HepG2 (cell line): Measurements from ENCODE around the gene ATOH7. TPM values are rescaled to one million over a fixed set of nuclear protein-coding genes. Genes with fewer than 3 reads are reported as not detected.

Experiments used
- ATAC-seq: fragments of 200-7000 bp; cut with Tn5 transposase; 3 replicates; pipeline ENCODE4 v1.9.1; 2020; ENCODE audit warnings: mild to moderate bottlenecking, moderate library complexity
- Bru-seq: library from RNA; stranded (reverse); fragments of 400-500 nt; gene quantifications from one replicate; lab custom pipeline; 2021; lab: Mats Ljungman, UMichigan
- BruChase-seq, 2 experiments: library from RNA; stranded (reverse); fragments of 400-500 nt; gene quantifications; one replicate each; lab custom pipeline; 2021; lab: Mats Ljungman, UMichigan
- BruUV-seq: library from RNA; stranded (reverse); fragments of 400-500 nt; replicated peaks from 2 replicates; lab custom pipeline; 2021; lab: Mats Ljungman, UMichigan
- CTCF ChIA-PET: fragments of 300-600 bp; formaldehyde crosslinking; extraction: SDS; loops from one replicate; lab custom pipeline; 2021; ENCODE audit warnings: low total read pairs, inconsistent platforms, low intra/inter-chr PET ratio; lab: Yijun Ruan, JAX
- POLR2A ChIA-PET: fragments of 350-600 bp; sonication (Branson Sonifier 250); formaldehyde crosslinking; loops from one replicate; lab custom pipeline; 2020; ENCODE audit warnings: antibody characterized with exemption, inconsistent platforms; lab: Yijun Ruan, JAX
- DNase-seq: peaks from one replicate; pipeline ENCODE4 v3.0.0-alpha.2; 2015; ENCODE audit warnings: low spot score
- FAIRE-seq: peaks from 3 replicates; lab custom pipeline; 2011; peaks lifted over from hg19 to GRCh38; lab: Jason Lieb, UNC
- H2AFZ ChIP-seq: one replicate; pipeline ENCODE4 v1.6.1; 2011; ENCODE audit warnings: low read length, inconsistent platforms
- H3K27ac ChIP-seq: fragments of 300-600 bp; 3 replicates; pipeline ENCODE4 v1.8.0; 2011; ENCODE audit warnings: mixed run types, mild to moderate bottlenecking, mixed read lengths, low read length, inconsistent platforms; ENCODE audit not compliant: insufficient read depth; ENCODE audit errors: extremely low read length
- H3K27me3 ChIP-seq, 2 experiments: fragments of 200-600 bp in 1 of 2; 2 replicates in 1 of 2; 3 replicates in 1 of 2; pipeline versions ENCODE4 v1.6.0 to v1.8.0; 2011; ENCODE audit warnings: low read length in 2 of 2, mild to moderate bottlenecking in 2 of 2, moderate library complexity in 2 of 2, inconsistent platforms in 1 of 2; ENCODE audit not compliant: insufficient read depth in 2 of 2, control insufficient read depth in 1 of 2
- H3K36me3 ChIP-seq, 2 experiments: fragments of 200-600 bp in 1 of 2; replicated peaks in 1 of 2; 2 replicates in 1 of 2; 3 replicates in 1 of 2; pipeline versions ENCODE4 v1.5.1 to v1.8.0; 2011; ENCODE audit warnings: low read length in 2 of 2, inconsistent platforms in 1 of 2; ENCODE audit not compliant: insufficient read depth in 2 of 2, control insufficient read depth in 1 of 2
- H3K4me1 ChIP-seq: 2 replicates; pipeline ENCODE4 v1.5.1; 2012; ENCODE audit warnings: low read length, inconsistent platforms; ENCODE audit not compliant: insufficient read depth
- H3K4me2 ChIP-seq: 2 replicates; pipeline ENCODE4 v1.6.0; 2011; ENCODE audit warnings: low read depth, low read length, inconsistent platforms
- H3K4me3 ChIP-seq, 3 experiments: fragments of 200-600 bp in 1 of 3; sonication (generic), shearing (Covaris generic) in 1 of 3; replicated peaks in 1 of 3; 2 replicates each; pipeline ENCODE4 v1.5.1; 2011 to 2016; ENCODE audit warnings: low read length in 3 of 3, inconsistent platforms in 2 of 3, low read depth in 2 of 3, mild to moderate bottlenecking in 2 of 3, control low read depth in 1 of 3, mixed read lengths in 1 of 3; ENCODE audit not compliant: insufficient read depth in 1 of 3
- H3K79me2 ChIP-seq: one replicate; pipeline ENCODE4 v1.6.1; 2011; ENCODE audit warnings: low read length, inconsistent platforms; ENCODE audit not compliant: insufficient read depth
- H3K9ac ChIP-seq: 2 replicates; pipeline ENCODE4 v1.6.0; 2011; ENCODE audit warnings: mild to moderate bottlenecking, low read depth, low read length, inconsistent platforms; ENCODE audit not compliant: insufficient read depth
- H3K9me3 ChIP-seq: 2 replicates; pipeline ENCODE4 v1.5.1; 2012; ENCODE audit warnings: mild to moderate bottlenecking, low read length
- H4K20me1 ChIP-seq: 2 replicates; pipeline ENCODE4 v1.6.0; 2011; ENCODE audit warnings: inconsistent platforms, mild to moderate bottlenecking, low read length, moderate library complexity; ENCODE audit not compliant: insufficient read depth
- BCL3 ChIP-seq: sonication (generic); formaldehyde crosslinking; IDR thresholded peaks from 2 replicates; pipeline ENCODE4 v1.5.1; 2020; ENCODE audit warnings: mild to moderate bottlenecking, missing genetic modification reagents, moderate library complexity
- EZH2 ChIP-seq: conservative IDR thresholded peaks from 2 replicates; pipeline ENCODE4 v1.6.1; 2012; ENCODE audit warnings: mild to moderate bottlenecking, low read depth, low read length, moderate library complexity
- PCBP2 ChIP-seq: fragments of 200-400 bp; formaldehyde crosslinking; optimal IDR thresholded peaks from 2 replicates; pipeline ENCODE3; 2018; ENCODE audit warnings: low read length, low read depth; ENCODE audit not compliant: poor library complexity, severe bottlenecking
- SMAD1 ChIP-seq: sonication (generic); formaldehyde crosslinking; IDR thresholded peaks from 2 replicates; pipeline ENCODE4 v1.4.0; 2020; ENCODE audit warnings: missing genetic modification reagents, low read depth, mild to moderate bottlenecking, borderline replicate concordance
- SOX13 ChIP-seq, 3 experiments: fragments of 450-650 bp in 1 of 3; sonication (generic) in 1 of 3; formaldehyde crosslinking in 1 of 3; IDR thresholded peaks in 2 of 3; conservative IDR thresholded peaks in 1 of 3; 2 replicates each; pipeline versions ENCODE4 v1.5.0 to v1.6.1; 2016 to 2020; ENCODE audit warnings: antibody characterized with exemption in 1 of 3, mild to moderate bottlenecking in 1 of 3, missing compliant biosample characterization in 1 of 3, missing genetic modification reagents in 1 of 3, moderate library complexity in 1 of 3
- ZNF253 ChIP-seq: sonication (generic); formaldehyde crosslinking; IDR thresholded peaks from 2 replicates; pipeline ENCODE4 v1.8.0; 2022; ENCODE audit warnings: mild to moderate bottlenecking, missing genetic modification reagents, borderline replicate concordance
- ZNF33B ChIP-seq: sonication (generic); formaldehyde crosslinking; IDR thresholded peaks from 2 replicates; pipeline ENCODE4 v1.5.1; 2020; ENCODE audit warnings: mild to moderate bottlenecking, missing genetic modification reagents
- ZNF414 ChIP-seq: sonication (generic); formaldehyde crosslinking; IDR thresholded peaks from 2 replicates; pipeline ENCODE4 v1.5.0; 2020; ENCODE audit warnings: missing genetic modification reagents
- ZNF552 ChIP-seq: sonication (generic); formaldehyde crosslinking; IDR thresholded peaks from 2 replicates; pipeline ENCODE4 v1.9.0; 2022; ENCODE audit warnings: missing genetic modification reagents, mild to moderate bottlenecking, borderline replicate concordance
- ZNF782 ChIP-seq: sonication (generic); formaldehyde crosslinking; IDR thresholded peaks from 2 replicates; pipeline ENCODE4 v1.4.0; 2020; ENCODE audit warnings: missing genetic modification reagents, mild to moderate bottlenecking, borderline replicate concordance
- WGBS: methylation state at CpG from one replicate; pipeline ENCODE4 v1.1.6; 2017; ENCODE audit warnings: low lambda C conversion rate; 5-methylcytosine and 5-hydroxymethylcytosine counted together
- in situ Hi-C: cut with HindIII; loops from 2 replicates; pipeline ENCODE4 v1.10.0; 2017; ENCODE audit warnings: low pct_unique_long_range_greater_than_20kb; ENCODE audit not compliant: extremely low pct_ligation_motif_present
- intact Hi-C: fragments of 100-400 bp; cut with micrococcal nuclease; formaldehyde crosslinking; loops from one replicate; pipeline ENCODE4 v1.10.0; 2022; ENCODE audit not compliant: unreplicated experiment
- long read RNA-seq, 2 experiments: library from RNA in 1 of 2; library from polyadenylated mRNA in 1 of 2; stranded (forward) in 1 of 2; unstranded in 1 of 2; transcript quantifications; one replicate each; pipeline ENCODE4 v2.0.0, GENCODE V29; 2019 to 2022
- polyA minus RNA-seq, 3 experiments: library from RNA; depleted of rRNA, polyadenylated mRNA; stranded (reverse); fragments of >200 nt; gene quantifications; 2 replicates each; pipeline ENCODE4 v1.2.3, GENCODE V29; 2011; ENCODE audit warnings: low replicate concordance in 1 of 3
- polyA plus RNA-seq, 8 experiments: library from polyadenylated mRNA; depleted of rRNA in 3 of 8; stranded (reverse) in 7 of 8; unstranded in 1 of 8; fragments of >200 nt; fragmentation: Illumina TruSeq in 4 of 8; extraction: Trizol in 4 of 8; gene quantifications; 2 replicates each; pipeline versions ENCODE4 v1.2.1 to v1.2.3, GENCODE V29; 2011 to 2016; ENCODE audit warnings: low read depth in 4 of 8, missing spikeins in 1 of 8, mixed read lengths in 1 of 8; ENCODE audit not compliant: insufficient read depth in 1 of 8
- total RNA-seq, 5 experiments: library from RNA; depleted of rRNA; stranded (reverse); fragments of >200 nt; fragmentation: Illumina TruSeq; extraction: Trizol; gene quantifications; 2 replicates each; pipeline ENCODE4 v1.2.3, GENCODE V29; 2016; ENCODE audit warnings: low read depth in 1 of 5
- TF ChIP-seq, protein P1 (sequence below): sonication (generic); formaldehyde crosslinking; IDR thresholded peaks from 2 replicates; pipeline ENCODE4; 2020; ENCODE audit warnings: missing genetic modification reagents, mild to moderate bottlenecking, borderline replicate concordance

Gene ATOH7
- total RNA-seq (2016; rRNA removed; fragmentation: Illumina TruSeq; extraction: Trizol) = 0.07 TPM in 1 of 2 replicates, not detected in the other
- not detected in 2 replicates for total RNA-seq (2016; cell fraction: cytosol; rRNA removed; fragmentation: Illumina TruSeq; extraction: Trizol; ENCODE audit: low read depth)
- not detected in 2 replicates for total RNA-seq (2016; cell fraction: insoluble cytoplasmic fraction; rRNA removed; fragmentation: Illumina TruSeq; extraction: Trizol)
- not detected in 2 replicates for total RNA-seq (2016; cell fraction: membrane; rRNA removed; fragmentation: Illumina TruSeq; extraction: Trizol)
- 0.25 TPM in 1 of 2 replicates, not detected in the other for total RNA-seq (2016; cell fraction: nucleus; rRNA removed; fragmentation: Illumina TruSeq; extraction: Trizol)
- polyA plus RNA-seq (2011; rRNA removed) = 0.11 TPM in 1 of 2 replicates, not detected in the other
- 0.06 and 0.07 TPM in 2 replicates for polyA plus RNA-seq (2011; cell fraction: cytosol; rRNA removed)
- polyA plus RNA-seq (2011; cell fraction: nucleus; rRNA removed) = 0.10 TPM in 1 of 2 replicates, not detected in the other
- not detected in 2 replicates for polyA plus RNA-seq (2012)
- 0.07 TPM in 1 of 2 replicates, not detected in the other for polyA plus RNA-seq (2016; cell fraction: cytosol; fragmentation: Illumina TruSeq; extraction: Trizol; ENCODE audit: low read depth)
- not detected in 2 replicates for polyA plus RNA-seq (2016; cell fraction: insoluble cytoplasmic fraction; fragmentation: Illumina TruSeq; extraction: Trizol; ENCODE audit: low read depth)
- not detected in 2 replicates for polyA plus RNA-seq (2016; cell fraction: membrane; fragmentation: Illumina TruSeq; extraction: Trizol; ENCODE audit: low read depth)
- not detected in 2 replicates for polyA plus RNA-seq (2016; cell fraction: nucleus; fragmentation: Illumina TruSeq; extraction: Trizol; ENCODE audit: insufficient read depth, low read depth)
- polyA minus RNA-seq (2011; rRNA and poly(A)+ RNA removed; ENCODE audit: low replicate concordance) = 0.09 TPM in 1 of 2 replicates, not detected in the other
- not detected in 2 replicates for polyA minus RNA-seq (2011; cell fraction: cytosol; rRNA and poly(A)+ RNA removed)
- polyA minus RNA-seq (2011; cell fraction: nucleus; rRNA and poly(A)+ RNA removed) = not detected in 2 replicates
- Bru-seq, nascent RNA = not detected
- percentile 39 among the genes with signal in this experiment for BruChase-seq, experiment 1, labeled RNA remaining after a 6-hour chase
- BruChase-seq, experiment 2, labeled RNA remaining after a 2-hour chase = percentile 21 among the genes with signal in this experiment
- long read RNA-seq, experiment 1 = 0 reads
- long read RNA-seq, experiment 2, partial matches to known transcripts = 0 of 1 reads
- long read RNA-seq, experiment 2, other reads (novel, unspliced or antisense) = 0 of 1 reads

GRCh38 chr10:68231817-68232251 is at the start of gene ATOH7:
ATOH7 (minus strand) TSS chr10:68232113; CDS start chr10:68231677, 436 bp downstream.
- H3K27ac ChIP-seq = no peak within 1 kb of the TSS
- ATAC-seq = no peak
- TF ChIP-seq ZNF253 (no peak), PCBP2 (no peak), ZNF782 (CRISPR knock-in tag) (no peak), SMAD1 (CRISPR knock-in tag) (0 out of 2 replicates have a peak, but pooled peaks have one; percentile 31), ZNF552 (CRISPR knock-in tag) (0 out of 2 replicates have a peak, but pooled peaks have one; percentile 3), SOX13 (IDR thresholded peaks at IDR 0.05) (no peak), SOX13 (CRISPR knock-in tag; conservative IDR thresholded peaks at IDR 0.05 in 1 of 2, IDR thresholded peaks at IDR 0.05 in 1 of 2) (no peak), BCL3 (CRISPR knock-in tag) (no peak), EZH2 (0 out of 2 replicates have a peak, but pooled peaks have one; percentile 8), ZNF414 (no peak), ZNF33B (no peak)
- TF ChIP-seq, protein P1, sequence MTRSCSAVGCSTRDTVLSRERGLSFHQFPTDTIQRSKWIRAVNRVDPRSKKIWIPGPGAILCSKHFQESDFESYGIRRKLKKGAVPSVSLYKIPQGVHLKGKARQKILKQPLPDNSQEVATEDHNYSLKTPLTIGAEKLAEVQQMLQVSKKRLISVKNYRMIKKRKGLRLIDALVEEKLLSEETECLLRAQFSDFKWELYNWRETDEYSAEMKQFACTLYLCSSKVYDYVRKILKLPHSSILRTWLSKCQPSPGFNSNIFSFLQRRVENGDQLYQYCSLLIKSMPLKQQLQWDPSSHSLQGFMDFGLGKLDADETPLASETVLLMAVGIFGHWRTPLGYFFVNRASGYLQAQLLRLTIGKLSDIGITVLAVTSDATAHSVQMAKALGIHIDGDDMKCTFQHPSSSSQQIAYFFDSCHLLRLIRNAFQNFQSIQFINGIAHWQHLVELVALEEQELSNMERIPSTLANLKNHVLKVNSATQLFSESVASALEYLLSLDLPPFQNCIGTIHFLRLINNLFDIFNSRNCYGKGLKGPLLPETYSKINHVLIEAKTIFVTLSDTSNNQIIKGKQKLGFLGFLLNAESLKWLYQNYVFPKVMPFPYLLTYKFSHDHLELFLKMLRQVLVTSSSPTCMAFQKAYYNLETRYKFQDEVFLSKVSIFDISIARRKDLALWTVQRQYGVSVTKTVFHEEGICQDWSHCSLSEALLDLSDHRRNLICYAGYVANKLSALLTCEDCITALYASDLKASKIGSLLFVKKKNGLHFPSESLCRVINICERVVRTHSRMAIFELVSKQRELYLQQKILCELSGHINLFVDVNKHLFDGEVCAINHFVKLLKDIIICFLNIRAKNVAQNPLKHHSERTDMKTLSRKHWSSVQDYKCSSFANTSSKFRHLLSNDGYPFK = no peak

More at GRCh38 chr10:68231817-68232251, at the start of gene ATOH7:
- Histone ChIP-seq H3K4me3 (peak within 1 kb of the TSS; percentile 38 to 68 (median 46); a peak in 5 of 6 replicates), H3K79me2 (no peaks in the 10 kb centered on the region), H3K4me1 (peaks cover 17% of the 10 kb centered on the region), H4K20me1 (no peaks in the 10 kb centered on the region), H3K4me2 (peak within 1 kb of the TSS; percentile 96), H3K36me3 (no peaks in the 10 kb centered on the region), H3K27me3 (peaks cover 0 to 29% of the 10 kb centered on the region in 2 experiments; a peak in 3 of 5 replicates), H2AFZ (peak within 1 kb of the TSS; percentile 21), H3K9me3 (no peaks in the 10 kb centered on the region), H3K9ac (peak within 1 kb of the TSS; percentile 48; the same call in 1 of the 2 replicates)
- 60% methylated on average over 13 of the region's 13 CpGs for WGBS
- intact Hi-C loops (no loop called here), in situ Hi-C loops (no loop called here)
- ChIA-PET POLR2A (interaction anchor here (1.5 kb wide), 1 partner anchor 100 kb away, joined by 6 read pairs; the partner anchor contains the start of gene HNRNPH3), CTCF (no interaction called here)
- BruUV-seq = no TSS peak
- FAIRE-seq = no peak
- DNase-seq = no peak
